Spleen (tissue), 13 donors: ENCODE results near the gene TMEM131. TPM values are rescaled to one million over a fixed set of nuclear protein-coding genes. Genes with fewer than 3 reads are reported as not detected.
"Not testable (repeated sequence)": the region's sequence is repeated elsewhere in the genome, so short reads cannot be mapped to it uniquely, and the experiment has no call there.

ENCODE experiments used
- DNase-seq: peaks from one replicate; pipeline ENCODE4 v3.0.0-alpha.2; 2020
- H3K27ac ChIP-seq, 8 donors: fragments of 200-600 bp; sonication (generic) in 7 of 8; 1 replicate in 4 of 8; 2 replicates in 4 of 8; pipeline versions ENCODE4 v1.5.0 to v1.8.0; 2016 to 2021; ENCODE audit warnings: inconsistent platforms in 4 of 8, mild to moderate bottlenecking in 4 of 8, moderate library complexity in 1 of 8
- H3K27me3 ChIP-seq, 7 donors: fragments of 200-600 bp; sonication (generic) in 6 of 7; replicated peaks in 1 of 7; 1 replicate in 4 of 7; 2 replicates in 3 of 7; pipeline versions ENCODE4 v1.5.0 to v1.8.0; 2016 to 2021; ENCODE audit warnings: inconsistent platforms in 3 of 7, mild to moderate bottlenecking in 1 of 7
- H3K36me3 ChIP-seq, 6 donors: fragments of 200-600 bp; sonication (generic) in 5 of 6; 1 replicate in 4 of 6; 2 replicates in 2 of 6; pipeline versions ENCODE4 v1.5.0 to v1.8.0; 2016 to 2021; ENCODE audit warnings: inconsistent platforms in 2 of 6
- H3K4me1 ChIP-seq, 6 donors: fragments of 200-600 bp; sonication (generic) in 5 of 6; 1 replicate in 3 of 6; 2 replicates in 3 of 6; pipeline versions ENCODE4 v1.5.0 to v1.8.0; 2016 to 2021; ENCODE audit warnings: inconsistent platforms in 3 of 6
- H3K4me3 ChIP-seq, 8 donors: fragments of 200-600 bp; sonication (generic) in 7 of 8; 1 replicate in 4 of 8; 2 replicates in 4 of 8; pipeline versions ENCODE4 v1.5.0 to v1.8.0; 2016 to 2021; ENCODE audit warnings: inconsistent platforms in 4 of 8, mild to moderate bottlenecking in 4 of 8, moderate library complexity in 2 of 8
- H3K9me3 ChIP-seq, 8 donors: fragments of 200-600 bp; sonication (generic) in 7 of 8; 1 replicate in 4 of 8; 2 replicates in 4 of 8; pipeline versions ENCODE4 v1.5.0 to v1.8.0; 2016 to 2021; ENCODE audit warnings: inconsistent platforms in 4 of 8
- POLR2A ChIP-seq, 3 donors: fragments of 450-650 bp; IDR thresholded peaks; one replicate each; pipeline ENCODE4 v1.5.1; 2017; ENCODE audit warnings: antibody characterized with exemption in 3 of 3, mild to moderate bottlenecking in 1 of 3
- POLR2AphosphoS5 ChIP-seq, 3 donors: sonication (generic); formaldehyde crosslinking; IDR thresholded peaks; one replicate each; pipeline ENCODE4 v1.5.1; 2017; ENCODE audit warnings: antibody characterized with exemption in 3 of 3
- WGBS, 5 donors: extraction: QIAGEN DNeasy Blood & Tissue Kit in 3 of 5; methylation state at CpG; one replicate each; pipeline versions ENCODE4 v1.1.5 to v1.1.7; 2013 to 2018; 5-methylcytosine and 5-hydroxymethylcytosine counted together
- intact Hi-C: fragments of 100-400 bp; cut with DNase I; formaldehyde crosslinking; loops from one replicate; pipeline ENCODE4 v1.15.0; 2023; ENCODE audit warnings: low total_unique reads
- long read RNA-seq, 2 donors: transcript quantifications; one replicate each; lab custom pipeline, GENCODE V29; 2026
- polyA plus RNA-seq, 3 donors: library from polyadenylated mRNA; stranded (reverse); fragments of 200-250 nt; gene quantifications; one replicate each; pipeline ENCODE4 v1.2.1, GENCODE V29; 2013
- total RNA-seq, 7 donors: library from RNA; depleted of rRNA in 3 of 7; stranded (reverse); fragments of >200 nt in 3 of 7; fragmentation: NEBNext Ultra II Directional in 4 of 7; extraction: Animal tissue kit (Norgen Biotek cat#: 25700) in 4 of 7; gene quantifications; one replicate each; pipeline versions ENCODE4 v1.1.0 to v1.2.1, GENCODE V29; 2016 to 2021
- TF ChIP-seq, protein P1 (sequence below), 11 experiments: fragments of 200-600 bp in 7 of 11; fragments of 450-650 bp in 4 of 11; sonication (generic) in 4 of 11; IDR thresholded peaks in 8 of 11; conservative IDR thresholded peaks in 3 of 11; 1 replicate in 7 of 11; 2 replicates in 4 of 11; pipeline versions ENCODE4 v1.4.0 to v1.8.0; 2016 to 2021; ENCODE audit warnings: antibody characterized with exemption in 11 of 11, inconsistent platforms in 4 of 11, mild to moderate bottlenecking in 1 of 11
- donor health status: healthy with polysubstance abuse.
- donor health status: DM: no; HTN: no; CAD: no; lungs with moderate emphysema.
- donor health status: DM: no; HTN: no; CAD: no.
- donor health status: Bipolar disorder and iron deficiency.
- donor health status: healthy.
- donor health status: DM: no; HTN: no; CAD: no.
- donor health status: DM: yes; HTN: yes; CAD: no.

TMEM131 gene, protein sequence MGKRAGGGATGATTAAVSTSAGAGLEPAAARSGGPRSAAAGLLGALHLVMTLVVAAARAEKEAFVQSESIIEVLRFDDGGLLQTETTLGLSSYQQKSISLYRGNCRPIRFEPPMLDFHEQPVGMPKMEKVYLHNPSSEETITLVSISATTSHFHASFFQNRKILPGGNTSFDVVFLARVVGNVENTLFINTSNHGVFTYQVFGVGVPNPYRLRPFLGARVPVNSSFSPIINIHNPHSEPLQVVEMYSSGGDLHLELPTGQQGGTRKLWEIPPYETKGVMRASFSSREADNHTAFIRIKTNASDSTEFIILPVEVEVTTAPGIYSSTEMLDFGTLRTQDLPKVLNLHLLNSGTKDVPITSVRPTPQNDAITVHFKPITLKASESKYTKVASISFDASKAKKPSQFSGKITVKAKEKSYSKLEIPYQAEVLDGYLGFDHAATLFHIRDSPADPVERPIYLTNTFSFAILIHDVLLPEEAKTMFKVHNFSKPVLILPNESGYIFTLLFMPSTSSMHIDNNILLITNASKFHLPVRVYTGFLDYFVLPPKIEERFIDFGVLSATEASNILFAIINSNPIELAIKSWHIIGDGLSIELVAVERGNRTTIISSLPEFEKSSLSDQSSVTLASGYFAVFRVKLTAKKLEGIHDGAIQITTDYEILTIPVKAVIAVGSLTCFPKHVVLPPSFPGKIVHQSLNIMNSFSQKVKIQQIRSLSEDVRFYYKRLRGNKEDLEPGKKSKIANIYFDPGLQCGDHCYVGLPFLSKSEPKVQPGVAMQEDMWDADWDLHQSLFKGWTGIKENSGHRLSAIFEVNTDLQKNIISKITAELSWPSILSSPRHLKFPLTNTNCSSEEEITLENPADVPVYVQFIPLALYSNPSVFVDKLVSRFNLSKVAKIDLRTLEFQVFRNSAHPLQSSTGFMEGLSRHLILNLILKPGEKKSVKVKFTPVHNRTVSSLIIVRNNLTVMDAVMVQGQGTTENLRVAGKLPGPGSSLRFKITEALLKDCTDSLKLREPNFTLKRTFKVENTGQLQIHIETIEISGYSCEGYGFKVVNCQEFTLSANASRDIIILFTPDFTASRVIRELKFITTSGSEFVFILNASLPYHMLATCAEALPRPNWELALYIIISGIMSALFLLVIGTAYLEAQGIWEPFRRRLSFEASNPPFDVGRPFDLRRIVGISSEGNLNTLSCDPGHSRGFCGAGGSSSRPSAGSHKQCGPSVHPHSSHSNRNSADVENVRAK (N-terminal part only)
- total RNA-seq (10 to 100 TPM; 54.6 to 74.0 (median 64.8) TPM), polyA plus RNA-seq (10 to 100 TPM in 2 of 3 donors, 1 to 10 TPM in 1; 9.2 to 15.2 (median 12.3) TPM)
- long read RNA-seq, donor 1, partial matches to known transcripts: 0 of 1 reads
- long read RNA-seq, donor 1, other reads (novel, unspliced or antisense): 0 of 1 reads
- long read RNA-seq, donor 2, full-length matches to known transcripts: 2 of 2 reads
- long read RNA-seq, donor 2, partial matches to known transcripts: 0 of 2 reads
- long read RNA-seq, donor 2, other reads (novel, unspliced or antisense): 0 of 2 reads

DNA sequence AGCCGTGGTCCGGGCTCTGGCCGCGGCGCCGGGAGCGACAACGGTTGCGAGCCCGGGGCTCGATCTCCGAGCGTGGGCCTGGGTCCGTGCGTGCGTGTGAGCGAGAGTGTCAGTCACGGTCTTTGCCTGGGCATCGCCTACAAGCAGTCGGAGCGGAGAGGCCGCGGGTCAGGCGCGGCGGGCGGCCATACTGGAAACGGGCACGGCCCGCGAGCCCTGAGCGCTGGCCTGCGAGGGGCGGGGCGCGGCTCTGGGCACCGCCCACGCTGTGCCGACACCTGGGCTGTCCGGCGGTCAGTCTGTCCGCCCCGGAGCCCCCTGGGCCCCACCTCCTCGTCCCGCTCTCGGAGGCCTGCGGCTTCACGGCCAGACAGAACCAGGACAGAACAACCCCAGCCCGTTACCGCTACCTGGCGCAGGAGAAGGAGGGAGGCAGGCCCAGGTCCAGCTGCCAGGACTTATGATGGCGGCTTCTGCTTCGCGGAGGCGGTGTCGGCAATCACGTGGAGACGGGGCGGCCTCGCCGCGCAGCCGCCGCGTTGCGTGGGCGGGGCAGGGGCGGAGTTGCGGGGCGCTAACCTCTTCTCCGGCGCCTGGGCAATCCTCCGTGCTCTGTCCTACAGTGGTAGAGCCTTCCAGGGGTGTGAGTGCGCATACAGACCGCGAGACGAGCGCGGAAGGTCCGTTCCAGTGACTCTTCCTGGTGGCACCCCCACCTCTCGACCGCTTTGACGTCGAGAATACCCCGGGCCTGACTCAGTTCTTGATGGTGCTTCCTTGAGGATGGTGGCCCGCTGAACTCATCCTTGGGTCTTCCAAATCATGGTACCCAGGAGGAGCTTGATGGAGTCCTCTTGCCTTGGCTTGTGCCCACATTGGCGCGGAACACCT lies at the start of gene TMEM131:
TSS of gene TMEM131 (minus strand) at position 215 of the 891 bp plus-strand sequence. CDS start 286 bp downstream, outside the sequence.
- peak; percentile 98 for DNase-seq
- peaks cover 26 to 47% (median 46%) of the 10 kb centered on the region in 6 donors for H3K4me1 ChIP-seq
- H3K36me3 ChIP-seq: no peaks in the 10 kb centered on the region
- WGBS, 5 donors: 1 to 3% (median 1%) methylated on average over 16 to 88 of the region's 88 CpGs
- H3K4me3 ChIP-seq: peak within 1 kb of the TSS; percentile 79 to 96 (median 86)
- peak within 1 kb of the TSS; percentile 96 to 99 (median 98) for H3K27ac ChIP-seq
- no peaks in the 10 kb centered on the region for H3K27me3 ChIP-seq
- no peaks in the 10 kb centered on the region for H3K9me3 ChIP-seq
- intact Hi-C loops: no loop called here
- TF ChIP-seq POLR2AphosphoS5 (IDR thresholded peaks at IDR 0.05): peak; percentile 87 to 91 (median 90)
- peak in 1 of 3 donors; percentile 73 for TF ChIP-seq POLR2A (IDR thresholded peaks at IDR 0.05)
- TF ChIP-seq, protein P1, sequence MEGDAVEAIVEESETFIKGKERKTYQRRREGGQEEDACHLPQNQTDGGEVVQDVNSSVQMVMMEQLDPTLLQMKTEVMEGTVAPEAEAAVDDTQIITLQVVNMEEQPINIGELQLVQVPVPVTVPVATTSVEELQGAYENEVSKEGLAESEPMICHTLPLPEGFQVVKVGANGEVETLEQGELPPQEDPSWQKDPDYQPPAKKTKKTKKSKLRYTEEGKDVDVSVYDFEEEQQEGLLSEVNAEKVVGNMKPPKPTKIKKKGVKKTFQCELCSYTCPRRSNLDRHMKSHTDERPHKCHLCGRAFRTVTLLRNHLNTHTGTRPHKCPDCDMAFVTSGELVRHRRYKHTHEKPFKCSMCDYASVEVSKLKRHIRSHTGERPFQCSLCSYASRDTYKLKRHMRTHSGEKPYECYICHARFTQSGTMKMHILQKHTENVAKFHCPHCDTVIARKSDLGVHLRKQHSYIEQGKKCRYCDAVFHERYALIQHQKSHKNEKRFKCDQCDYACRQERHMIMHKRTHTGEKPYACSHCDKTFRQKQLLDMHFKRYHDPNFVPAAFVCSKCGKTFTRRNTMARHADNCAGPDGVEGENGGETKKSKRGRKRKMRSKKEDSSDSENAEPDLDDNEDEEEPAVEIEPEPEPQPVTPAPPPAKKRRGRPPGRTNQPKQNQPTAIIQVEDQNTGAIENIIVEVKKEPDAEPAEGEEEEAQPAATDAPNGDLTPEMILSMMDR (IDR thresholded peaks at IDR 0.05 in 8 of 11, conservative IDR thresholded peaks at IDR 0.05 in 3 of 11): peak in 1 of 11 experiments; percentile 38

GRCh38 chr2:98044730-98045129 lies 49.0 kb upstream of the TMEM131 start:
- H3K4me3 ChIP-seq, H3K27me3 ChIP-seq, H3K27ac ChIP-seq, intact Hi-C loops, H3K4me1 ChIP-seq, DNase-seq, H3K36me3 ChIP-seq: not testable (repeated sequence)
- WGBS, 5 donors: 92 to 98% (median 95%) methylated on average over 2 of the region's 2 CpGs
- peaks cover 3 to 40% (median 31%) of the 10 kb centered on the region in 8 donors for H3K9me3 ChIP-seq

DNA sequence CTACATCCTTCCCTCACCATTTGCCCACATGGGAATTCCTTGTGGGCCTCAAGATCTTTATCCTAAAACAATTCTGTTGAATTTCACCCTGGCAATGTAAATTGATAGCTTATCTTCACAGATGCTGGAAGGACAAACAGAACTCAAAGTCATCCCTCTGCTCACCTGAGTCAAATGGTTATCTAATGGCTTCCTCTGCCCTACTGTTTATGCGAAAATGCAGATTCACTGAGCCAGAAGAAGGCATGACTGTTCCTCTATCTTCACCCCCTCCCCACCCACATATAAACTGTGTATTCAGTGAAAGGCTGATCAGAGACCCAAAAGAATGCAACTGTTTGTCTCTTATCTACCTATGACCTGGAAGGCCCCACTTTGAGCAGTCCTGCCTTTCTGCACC lies 47.4 kb upstream of the TMEM131 start:
- DNase-seq: no peak
- H3K4me1 ChIP-seq: peaks cover 0 to 19% (median 11%) of the 10 kb centered on the region in 6 donors
- no peak overlapping the region for H3K4me3 ChIP-seq
- H3K9me3 ChIP-seq: peaks cover 3 to 40% (median 31%) of the 10 kb centered on the region in 8 donors
- WGBS, 5 donors: 84 to 100% (median 94%) methylated on average over 1 of the region's 1 CpG
- no peak overlapping the region for H3K27ac ChIP-seq
- intact Hi-C loops: no loop called here
- TF ChIP-seq POLR2A (IDR thresholded peaks at IDR 0.05): no peak
- TF ChIP-seq, protein P1 (IDR thresholded peaks at IDR 0.05 in 8 of 11, conservative IDR thresholded peaks at IDR 0.05 in 3 of 11): no peak
- TF ChIP-seq POLR2AphosphoS5 (IDR thresholded peaks at IDR 0.05): no peak
- H3K36me3 ChIP-seq: no peaks in the 10 kb centered on the region
- no peaks in the 10 kb centered on the region for H3K27me3 ChIP-seq
